ENCODE data around the gene NRG2. TPM values are rescaled to one million over a fixed set of nuclear protein-coding genes. Genes with fewer than 3 reads are reported as not detected.

Gene NRG2
- total and polyA plus RNA-seq, 2 of the 8 experiments (the other 6 are each of a cell fraction or from before 2014, with no cell fraction given) = 0.27 to 0.54 TPM

GRCh38 chr5:139867109-139867508 lies 176.0 kb downstream of the NRG2 start (continued):
- TF ChIP-seq CHD7 (IDR thresholded peaks at IDR 0.05; ENCODE audit: insufficient replicate concordance, low read length) (no peak), RNF2 (IDR thresholded peaks at IDR 0.05; ENCODE audit: borderline replicate concordance, low read depth, low read length, missing control alignments, poor library complexity, severe bottlenecking) (no peak), USF2 (IDR thresholded peaks at IDR 0.05; ENCODE audit: low read length) (no peak)

Data from H1 (cell line).